HG03175 (cell line): ENCODE results near the gene FECH.
A peak's percentile ranks its signal among the peaks of the same experiment; 100 is the strongest.

ENCODE experiments used
- ATAC-seq: cut with Tn5 transposase; IDR thresholded peaks from one replicate; pipeline ENCODE4 v1.9.1; 2021; ENCODE audit warnings: mild to moderate bottlenecking, moderate library complexity; ENCODE audit not compliant: unreplicated experiment

The FECH gene

GRCh38 chr18:57583297-57583835, 3.1 kb downstream of the FECH start:
- ATAC-seq: no peak

DNA sequence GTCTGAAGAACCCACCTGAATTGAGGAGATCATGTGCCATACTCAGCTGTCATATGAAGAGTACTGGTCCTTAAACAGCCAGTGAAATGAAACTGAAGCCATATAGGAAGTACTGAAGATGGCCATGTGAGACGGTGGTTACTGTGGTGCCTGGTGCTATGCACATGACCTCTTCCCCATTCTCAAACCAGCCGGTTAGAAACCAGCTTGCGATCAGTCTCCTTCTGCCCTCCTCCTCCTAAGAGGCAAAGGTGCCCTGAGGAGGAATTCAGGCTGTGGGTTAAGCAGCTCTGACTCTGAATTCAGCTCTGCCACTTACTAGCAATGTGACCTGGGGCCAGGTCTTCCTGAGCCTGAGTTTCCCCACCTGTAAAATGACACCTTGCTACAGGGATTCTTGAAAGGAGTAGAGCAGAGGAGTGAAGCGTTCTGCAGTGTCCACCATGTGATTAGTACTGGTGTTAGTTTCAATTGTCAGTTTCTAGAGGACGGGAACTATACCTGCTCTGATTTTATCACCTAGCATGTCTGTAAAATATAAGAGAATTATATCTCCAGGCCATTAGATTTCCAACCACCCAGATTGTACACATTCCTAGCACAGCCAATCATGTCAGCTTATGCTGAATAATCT, 5.1 kb downstream of the FECH start:
- peak; percentile 96 for ATAC-seq

- no peak for ATAC-seq
Observed at GRCh38 chr18:57579934-57580333, 6.6 kb downstream of the FECH start.

DNA sequence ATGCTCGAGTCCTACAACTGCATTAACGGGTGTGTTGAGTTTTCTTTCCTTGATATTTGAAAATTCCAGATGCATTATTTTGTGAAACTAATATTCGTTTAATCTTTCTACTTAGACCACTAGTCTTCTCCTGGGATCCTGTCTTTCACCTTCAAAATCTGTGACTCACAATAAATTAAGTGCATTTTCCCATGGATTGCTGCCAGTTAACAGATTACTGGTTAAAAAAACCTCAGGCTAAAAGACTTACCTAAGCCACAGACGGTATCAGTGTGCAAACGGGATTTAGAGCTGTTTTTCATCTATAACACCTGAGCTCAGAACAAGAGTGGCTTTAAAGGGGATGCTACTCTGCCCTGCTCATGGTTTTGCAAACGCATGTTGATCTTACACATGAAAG, 10.2 kb downstream of the FECH start:
- ATAC-seq: no peak

DNA sequence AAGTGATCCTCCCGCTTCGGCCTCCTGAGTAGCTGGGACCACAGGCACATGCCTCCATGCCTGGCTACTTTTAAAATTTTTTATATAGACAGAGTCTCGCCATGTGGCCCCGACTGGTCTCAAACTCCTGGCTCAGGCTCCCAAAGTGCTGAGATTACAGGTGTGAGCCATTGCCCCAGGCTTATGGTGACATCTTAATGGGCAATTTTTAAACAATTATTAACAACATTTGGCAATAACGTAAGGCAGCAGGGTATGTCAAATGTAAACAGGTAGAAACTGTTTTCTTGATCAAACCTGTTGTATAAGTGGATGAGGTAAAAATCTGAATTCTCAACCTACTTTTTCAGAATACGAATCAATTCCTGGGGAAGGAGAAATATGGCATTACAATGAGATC, 11.0 kb downstream of the FECH start:
- ATAC-seq: no peak

DNA sequence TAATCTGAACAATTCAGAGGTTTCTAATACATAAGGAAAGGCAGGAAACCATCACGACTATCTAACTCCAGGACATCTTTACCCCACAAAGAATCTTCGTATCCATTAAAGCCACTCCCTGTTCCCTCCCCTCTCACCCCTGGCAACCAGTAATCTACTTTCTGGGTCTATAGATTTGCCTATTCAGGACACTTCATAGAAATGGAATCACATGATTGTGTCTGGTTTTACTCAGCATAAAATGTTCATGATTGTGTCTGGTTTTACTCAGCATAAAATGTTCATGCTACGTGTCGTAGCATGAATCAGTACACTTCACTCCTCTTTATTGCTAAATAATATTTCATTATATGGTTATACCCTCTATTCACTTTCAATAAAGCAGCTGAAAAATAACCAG, 11.6 kb downstream of the FECH start:
- no peak for ATAC-seq

DNA sequence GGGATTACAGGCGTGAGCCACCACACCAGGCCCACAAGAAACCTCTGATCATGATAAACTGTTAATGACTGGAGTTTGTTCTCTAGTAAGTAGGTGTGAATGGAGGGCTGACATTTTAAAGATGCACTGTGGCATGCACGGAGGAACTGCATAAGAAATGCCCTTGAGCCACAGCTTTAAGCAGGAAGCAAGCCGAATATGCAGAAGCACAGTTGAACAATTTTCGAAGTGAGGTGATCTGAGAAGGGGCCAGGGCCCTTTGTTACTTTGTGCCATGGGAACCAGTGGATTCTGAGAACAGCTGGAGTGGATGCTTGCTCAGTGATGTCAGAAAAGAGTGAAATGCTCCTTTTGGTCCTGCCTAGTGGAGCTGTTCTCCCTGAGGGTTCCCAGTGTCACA, 16.3 kb downstream of the FECH start:
- ATAC-seq: no peak

DNA sequence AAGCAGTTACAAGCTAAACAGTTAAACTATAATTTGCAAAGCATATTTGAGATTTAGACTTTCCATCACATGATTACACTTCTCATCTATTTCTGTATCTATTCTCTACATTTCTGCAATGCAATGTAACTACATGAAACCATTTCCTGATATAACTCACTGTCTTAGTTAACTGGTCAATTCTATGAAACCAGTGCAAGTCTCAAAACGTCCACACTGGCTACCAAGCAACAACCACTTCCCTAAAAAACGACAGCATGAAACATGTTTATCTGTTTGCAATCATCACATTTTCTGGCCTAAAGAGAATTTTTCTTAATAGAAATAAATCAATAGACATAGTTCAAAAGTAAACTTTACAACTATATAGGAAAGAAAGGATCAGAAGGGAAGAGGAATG, 17.4 kb downstream of the FECH start:
- ATAC-seq: no peak

- no peak for ATAC-seq
Observed at GRCh38 chr18:57561728-57562423, 24.6 kb downstream of the FECH start.

DNA sequence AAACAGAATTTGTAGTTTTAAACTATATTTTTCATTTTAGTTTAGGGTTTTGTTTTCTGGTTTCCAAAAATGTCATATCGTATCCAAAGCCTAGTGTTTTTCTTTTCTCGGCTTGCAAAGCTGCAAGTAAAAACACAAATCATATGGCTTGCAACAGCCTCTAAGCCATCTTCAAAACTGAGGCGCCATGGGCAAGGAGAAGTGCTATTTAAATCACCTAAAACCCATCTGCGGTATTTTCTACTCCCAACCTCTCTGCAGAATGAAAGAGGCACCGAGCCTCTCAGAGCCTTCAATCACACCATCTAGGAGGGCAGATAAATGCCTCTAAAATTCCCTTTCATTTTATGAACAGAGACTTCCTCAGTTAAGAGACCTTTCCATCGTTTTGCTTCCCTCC, 25.2 kb downstream of the FECH start:
- no peak for ATAC-seq

DNA sequence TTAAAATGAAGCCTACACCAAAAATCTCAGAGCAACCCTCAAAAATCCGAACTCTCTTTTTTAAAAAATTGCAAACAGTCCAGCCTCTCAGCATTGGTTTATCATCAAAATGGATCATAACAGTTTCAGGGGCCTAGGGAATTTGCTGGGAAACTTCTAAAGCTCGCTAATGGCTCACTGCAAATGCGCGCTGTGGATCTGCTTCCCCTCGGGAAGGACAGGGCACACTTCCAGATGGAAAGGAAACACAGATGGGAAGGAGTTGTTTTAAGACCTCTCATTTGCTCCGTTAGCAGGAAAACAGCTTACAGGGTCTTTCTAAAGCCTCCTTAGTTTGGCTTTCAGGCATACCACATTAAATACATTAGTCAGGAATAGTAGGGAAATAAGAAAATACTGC, 27.2 kb downstream of the FECH start:
- no peak for ATAC-seq

- ATAC-seq: no peak
Observed at GRCh38 chr18:57555134-57555533, 31.4 kb downstream of the FECH start.

- no peak for ATAC-seq
Observed at GRCh38 chr18:57550510-57550909, 36.0 kb downstream of the FECH start.

- no peak for ATAC-seq
Observed at GRCh38 chr18:57547260-57547659, 39.2 kb downstream of the FECH start.

DNA sequence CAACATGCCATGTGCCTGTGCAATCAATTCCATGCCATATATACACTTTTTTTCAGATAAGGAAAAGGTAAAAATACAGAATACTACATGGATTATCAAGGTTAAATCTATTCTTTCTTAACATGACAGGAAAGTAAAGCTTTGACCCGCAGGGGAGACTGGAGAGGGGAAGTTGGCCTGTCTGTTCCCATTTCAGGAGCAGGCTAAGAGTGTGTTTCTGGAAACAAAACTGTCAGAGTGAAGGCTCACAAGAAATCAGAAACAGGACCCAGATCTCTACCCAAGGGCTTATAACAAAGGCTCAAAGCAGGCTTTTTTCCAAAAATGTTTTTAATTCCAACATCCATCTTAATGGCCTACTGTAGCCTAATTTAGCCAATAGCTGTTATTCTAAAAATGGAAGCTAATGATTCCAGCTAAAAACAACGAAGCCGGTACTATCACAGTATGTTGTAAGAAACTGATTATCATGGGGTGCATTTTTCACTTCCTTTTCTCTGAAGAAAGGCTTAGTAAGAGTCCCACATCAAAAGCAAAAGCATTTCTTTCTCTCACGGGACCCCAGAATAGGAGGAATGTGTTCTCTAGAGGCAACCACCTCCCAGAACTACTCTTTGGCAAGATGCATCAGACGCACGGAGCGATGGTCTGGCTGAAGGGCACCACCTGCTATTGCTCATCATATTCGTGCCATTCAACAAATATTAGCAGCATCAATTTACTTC, 41.4 kb downstream of the FECH start:
- ATAC-seq: peak; percentile 74

GRCh38 chr18:57543560-57543959, 42.9 kb downstream of the FECH start:
- no peak for ATAC-seq

GRCh38 chr18:57542812-57543427, 43.6 kb downstream of the FECH start:
- no peak for ATAC-seq

- no peak for ATAC-seq
Observed at GRCh38 chr18:57542126-57542525, 44.4 kb downstream of the FECH start.

DNA sequence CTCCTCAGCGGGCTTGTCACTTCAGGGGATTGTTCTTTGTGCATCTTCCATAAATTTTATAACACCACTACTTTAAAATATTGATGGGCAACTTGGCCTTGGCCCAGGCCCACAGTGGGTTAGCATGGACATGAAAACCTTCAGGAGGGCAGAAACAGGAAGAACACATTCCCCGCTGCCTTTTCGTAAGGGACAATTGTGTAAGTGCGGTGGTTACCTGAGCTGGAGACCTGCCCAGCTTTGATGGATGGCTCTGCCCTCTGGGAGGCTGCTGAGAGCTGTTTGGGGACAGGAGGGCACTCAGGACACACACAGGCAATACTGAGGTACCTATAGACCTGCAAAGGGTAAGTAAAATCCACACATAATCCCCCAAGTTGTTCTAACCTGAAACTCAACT, 46.8 kb downstream of the FECH start:
- ATAC-seq: no peak

DNA sequence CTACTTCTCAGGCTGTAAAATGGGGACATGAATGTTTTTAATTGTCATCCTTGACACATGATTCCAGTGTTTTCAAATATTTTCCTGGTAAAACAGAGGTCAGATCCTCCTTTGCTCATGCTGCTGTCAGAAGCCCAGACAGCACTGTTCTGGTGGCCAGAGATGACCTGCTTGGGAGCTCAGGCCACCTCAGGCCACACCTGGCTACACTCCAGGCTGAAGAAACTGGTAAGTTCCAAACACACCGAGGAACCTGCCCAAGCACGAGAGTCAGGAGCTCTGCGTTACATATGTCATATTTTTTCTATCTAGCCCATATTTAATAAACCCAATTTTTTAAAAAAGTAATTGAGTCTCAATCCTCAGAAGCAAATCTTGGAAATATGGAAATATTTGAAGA, 47.9 kb downstream of the FECH start:
- no peak for ATAC-seq

DNA sequence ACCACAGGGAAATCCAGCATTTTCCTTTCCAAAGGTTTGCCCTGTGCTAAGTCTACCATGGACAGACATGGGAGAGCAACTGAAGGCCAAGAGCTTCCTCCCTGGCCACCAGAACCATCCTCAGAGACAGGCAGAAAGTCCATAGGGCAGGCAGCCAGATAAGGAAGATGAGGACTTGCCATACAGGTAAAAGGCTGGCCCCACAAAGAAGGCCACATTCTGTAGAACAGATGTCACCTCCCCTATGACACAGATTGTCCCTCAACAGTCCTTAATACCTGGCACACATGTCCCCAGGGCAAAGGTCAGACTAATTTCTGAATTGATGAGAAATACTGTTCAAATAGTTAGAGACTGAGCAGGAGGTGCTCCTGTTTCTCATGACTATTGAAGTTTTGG, 52.0 kb downstream of the FECH start:
- no peak for ATAC-seq
